Fibroblast of skin of right quadriceps (primary cell): ENCODE results near the gene SUOX.
"Not testable (repeated sequence)": the region's sequence is repeated elsewhere in the genome, so short reads cannot be mapped to it uniquely, and the experiment has no call there.

Experiments used
- DNase-seq: peaks from one replicate; pipeline ENCODE4 v3.0.0-alpha.2; 2013

The SUOX gene

GRCh38 chr12:55996715-55997534, at the start of gene SUOX:
Gene SUOX (plus strand): TSS chr12:55997276. CDS start chr12:56002222, 4,946 bp downstream.
- DNase-seq = peak; percentile 91

- DNase-seq = no peak
These were observed 41.7 kb upstream of the SUOX start for GRCh38 chr12:55955344-55955743.

DNA sequence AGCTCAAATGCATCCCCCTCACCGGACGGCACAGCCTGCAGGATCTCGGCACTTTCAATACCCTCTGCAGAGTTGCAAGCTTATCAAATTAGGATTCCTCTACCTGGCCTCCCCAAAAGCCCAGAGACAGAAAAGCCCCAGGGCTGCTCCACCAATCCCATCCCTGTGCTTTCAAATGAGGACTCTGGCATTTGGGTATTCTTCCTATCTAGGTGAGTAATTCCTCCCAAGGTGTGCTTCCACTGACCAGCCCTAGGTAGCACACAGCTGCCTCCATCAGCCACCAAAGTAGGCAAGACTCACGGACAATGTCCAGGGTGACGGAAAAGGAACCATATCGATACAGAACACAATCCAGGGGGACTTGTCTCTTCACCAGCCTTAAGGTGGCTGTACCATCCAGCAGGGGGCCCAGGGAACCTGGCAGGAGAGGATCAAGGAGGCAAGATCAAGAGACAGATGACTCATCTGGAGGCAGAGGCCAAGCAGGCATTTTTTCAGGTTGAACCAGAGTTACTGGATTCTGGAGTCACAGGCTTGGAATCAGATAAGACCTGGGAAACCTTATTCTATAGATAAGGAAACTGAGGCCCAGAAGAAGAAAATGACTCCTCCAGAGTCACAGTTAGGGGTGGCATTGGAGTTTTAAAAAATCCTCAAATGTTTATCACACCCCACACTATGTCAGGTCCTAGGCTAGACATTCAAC, 41.1 kb upstream of the SUOX start:
- DNase-seq = peak; percentile 46

DNA sequence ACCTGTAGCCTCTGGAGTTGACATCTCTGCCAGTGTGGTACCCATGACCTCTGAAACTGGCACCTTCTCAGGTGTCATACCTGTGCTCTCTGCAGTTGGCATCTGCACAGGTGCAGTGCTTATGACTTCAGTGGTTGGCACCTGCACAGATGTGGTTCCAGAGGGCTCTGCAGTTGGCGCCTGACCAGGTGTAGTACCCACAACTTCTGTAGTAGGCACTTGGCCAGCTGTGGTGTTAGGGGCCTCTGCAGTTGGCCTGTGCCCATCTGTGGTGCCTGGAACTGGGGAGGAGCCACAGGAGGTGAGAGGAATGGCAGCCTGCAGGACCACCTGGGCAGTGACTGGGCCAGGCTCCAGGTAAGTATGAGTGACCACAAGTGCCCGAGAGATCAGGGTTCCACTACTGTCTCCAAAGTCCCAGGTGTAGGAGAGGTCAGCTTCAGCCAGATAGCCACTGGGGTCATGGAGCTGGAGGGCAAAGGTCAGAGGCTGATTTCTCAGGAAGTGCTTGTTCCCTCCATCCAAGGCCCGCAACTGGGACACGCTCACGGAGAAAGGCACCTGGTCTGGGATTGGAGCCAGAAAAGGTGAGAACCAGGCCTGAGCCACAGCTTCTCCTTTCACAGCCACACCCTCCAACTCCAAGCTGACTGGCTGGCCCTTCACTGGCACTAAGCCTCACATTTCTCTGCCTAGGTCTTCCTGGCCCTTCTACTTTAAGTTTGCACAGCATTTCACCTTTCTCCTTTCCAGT, 39.8 kb upstream of the SUOX start:
- DNase-seq = no peak

GRCh38 chr12:55963760-55964159, 33.3 kb upstream of the SUOX start:
- DNase-seq = no peak

- no peak for DNase-seq
These were observed 31.8 kb upstream of the SUOX start for GRCh38 chr12:55965240-55965639.

- DNase-seq = no peak
These were observed 31.1 kb upstream of the SUOX start, which contains the start of gene PMEL for GRCh38 chr12:55965941-55966407. Gene PMEL (minus strand): TSS chr12:55966042. CDS start chr12:55966011, 31 bp downstream.

- DNase-seq = peak; percentile 77
These were observed 30.4 kb upstream of the SUOX start, which contains the start of gene CDK2 for GRCh38 chr12:55966408-55967281. Gene CDK2 (plus strand): TSS chr12:55966830. CDS start chr12:55967009, 179 bp downstream.

GRCh38 chr12:55969356-55969755, 27.7 kb upstream of the SUOX start:
- no peak for DNase-seq

DNA sequence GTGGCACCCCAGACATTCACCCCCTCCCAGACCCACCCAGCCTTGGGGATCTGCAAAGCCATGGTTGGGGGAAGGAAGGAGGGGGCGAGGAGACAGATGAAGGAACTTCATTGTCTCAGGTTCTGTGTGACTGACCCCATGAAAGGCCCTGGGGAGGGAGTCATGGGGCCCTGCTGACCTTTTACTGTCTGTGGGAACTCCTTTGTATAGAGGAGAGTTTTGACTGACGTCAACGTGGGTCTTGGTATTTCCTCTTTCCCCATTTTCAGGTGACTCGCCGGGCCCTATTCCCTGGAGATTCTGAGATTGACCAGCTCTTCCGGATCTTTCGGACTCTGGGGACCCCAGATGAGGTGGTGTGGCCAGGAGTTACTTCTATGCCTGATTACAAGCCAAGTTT, 26.3 kb upstream of the SUOX start:
- DNase-seq = peak; percentile 10

DNA sequence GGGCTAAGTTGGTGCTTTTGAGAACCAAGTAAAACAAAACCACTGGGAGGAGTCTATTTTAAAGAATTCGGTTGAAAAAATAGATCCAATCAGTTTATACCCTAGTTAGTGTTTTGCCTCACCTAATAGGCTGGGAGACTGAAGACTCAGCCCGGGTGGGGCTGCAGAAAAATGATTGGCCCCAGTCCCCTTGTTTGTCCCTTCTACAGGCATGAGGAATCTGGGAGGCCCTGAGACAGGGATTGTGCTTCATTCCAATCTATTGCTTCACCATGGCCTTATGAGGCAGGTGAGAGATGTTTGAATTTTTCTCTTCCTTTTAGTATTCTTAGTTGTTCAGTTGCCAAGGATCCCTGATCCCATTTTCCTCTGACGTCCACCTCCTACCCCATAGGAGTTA, 25.0 kb upstream of the SUOX start:
- DNase-seq = peak; percentile 65

- no peak for DNase-seq
These were observed 24.6 kb upstream of the SUOX start for GRCh38 chr12:55972456-55972855.

DNA sequence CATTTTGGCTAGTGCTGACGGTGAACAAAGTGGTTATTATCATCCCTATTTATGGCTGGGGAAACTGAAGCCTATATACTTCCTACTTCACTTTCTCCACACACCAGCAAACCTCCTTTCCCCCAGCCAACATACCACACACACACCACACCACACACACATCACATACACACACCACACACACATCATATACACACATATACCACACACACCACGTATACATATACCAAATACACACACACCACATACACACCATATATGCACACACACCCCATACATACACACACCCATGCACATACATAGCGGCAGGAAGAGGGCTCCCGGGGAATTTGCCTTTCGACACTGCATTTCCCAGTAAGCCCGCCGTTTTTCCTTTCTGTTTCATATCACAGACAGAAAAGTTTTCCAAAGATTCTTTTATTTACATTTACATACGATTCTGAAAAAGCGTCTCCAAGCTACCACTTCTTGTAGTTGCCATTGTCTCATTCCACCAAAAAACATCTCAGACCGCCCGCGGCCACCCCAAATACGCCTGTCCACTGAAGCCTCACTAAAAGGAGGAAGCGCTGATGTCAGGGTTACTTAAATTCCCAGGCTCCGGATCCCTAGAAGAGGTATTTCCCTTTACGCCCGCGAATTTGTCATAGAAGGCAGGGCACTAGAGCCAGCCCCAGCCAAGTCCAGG, 24.0 kb upstream of the SUOX start:
- DNase-seq = no peak

- peak; percentile 100 for DNase-seq
These were observed 23.3 kb upstream of the SUOX start, which contains the start of gene RAB5B for GRCh38 chr12:55973599-55974307. Gene RAB5B (plus strand): TSS chr12:55974078. CDS start chr12:55986961, 12,883 bp downstream.

DNA sequence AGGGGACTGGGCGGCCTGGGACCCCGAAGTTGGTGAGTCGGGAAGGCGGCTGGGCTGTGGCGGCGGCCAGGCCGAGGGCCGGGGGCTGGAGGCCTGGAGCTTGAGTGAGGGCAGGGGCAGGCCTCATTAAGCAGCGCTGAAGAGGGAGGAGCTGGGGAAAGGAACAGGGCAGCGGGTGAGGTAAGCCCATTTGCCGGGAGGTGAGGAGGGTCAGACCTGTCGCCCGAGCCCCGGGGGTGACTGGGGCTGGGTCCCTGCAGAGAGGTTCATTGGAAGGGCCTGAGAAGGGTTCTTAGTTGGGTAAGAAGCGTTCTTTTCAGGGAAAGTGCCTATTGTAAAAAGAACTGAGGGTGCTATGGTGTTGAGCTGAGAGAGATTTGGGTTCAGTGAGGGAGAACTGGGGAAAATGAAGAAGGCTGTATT, 22.8 kb upstream of the SUOX start:
- DNase-seq = peak; percentile 25

DNA sequence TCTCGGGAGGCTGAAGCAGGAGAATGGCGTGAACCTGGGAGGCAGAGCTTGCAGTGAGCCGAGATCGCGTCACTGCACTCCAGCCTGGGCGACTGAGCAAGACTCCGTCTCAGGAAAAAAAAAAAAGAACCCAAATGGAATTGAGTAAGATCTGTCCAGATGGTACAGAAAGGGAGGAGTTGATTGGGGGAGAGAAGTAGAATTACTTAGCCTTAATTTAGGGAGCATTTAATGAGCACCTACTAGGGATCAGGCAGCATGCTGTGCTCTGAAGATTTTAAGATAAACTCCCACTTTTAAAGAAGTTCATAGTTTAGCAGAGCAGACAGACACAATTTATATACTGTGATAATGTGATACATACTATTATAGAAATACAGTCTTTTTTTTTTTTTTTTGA, 18.7 kb upstream of the SUOX start:
- no peak for DNase-seq

- DNase-seq = no peak
These were observed 18.0 kb upstream of the SUOX start for GRCh38 chr12:55979069-55979468.

- DNase-seq = not testable (repeated sequence)
These were observed 15.2 kb upstream of the SUOX start for GRCh38 chr12:55981882-55982281.

GRCh38 chr12:55982319-55982936, 14.6 kb upstream of the SUOX start:
- DNase-seq = no peak

- no peak for DNase-seq
These were observed 13.7 kb upstream of the SUOX start for GRCh38 chr12:55983232-55983842.
